Lower lobe of right lung (tissue), 2 donors: ENCODE results near the gene EIF3L. TPM values are rescaled to one million over a fixed set of nuclear protein-coding genes. Genes with fewer than 3 reads are reported as not detected.

ENCODE experiments used
- ATAC-seq, 2 donors: fragments of 200-7000 bp; cut with Tn5 transposase; one replicate each; pipeline ENCODE4 v1.9.1; 2020 to 2022; ENCODE audit warnings: mild to moderate bottlenecking in 2 of 2, moderate library complexity in 2 of 2
- DNase-seq: peaks from one replicate; pipeline ENCODE4 v3.0.0-alpha.2; 2020
- H3K27ac ChIP-seq: fragments of 200-600 bp; one replicate; pipeline ENCODE4 v1.8.0; 2022
- H3K27me3 ChIP-seq: fragments of 200-600 bp; one replicate; pipeline ENCODE4 v1.8.0; 2022; ENCODE audit warnings: low read depth
- H3K36me3 ChIP-seq: fragments of 200-600 bp; one replicate; pipeline ENCODE4 v1.8.0; 2022; ENCODE audit warnings: mild to moderate bottlenecking
- H3K4me1 ChIP-seq: fragments of 200-600 bp; one replicate; pipeline ENCODE4 v1.8.0; 2022
- H3K4me3 ChIP-seq: fragments of 200-600 bp; one replicate; pipeline ENCODE4 v1.8.0; 2022; ENCODE audit warnings: mild to moderate bottlenecking
- H3K9me3 ChIP-seq: fragments of 200-600 bp; one replicate; pipeline ENCODE4 v1.8.0; 2022
- CTCF ChIP-seq: fragments of 200-600 bp; IDR thresholded peaks from one replicate; pipeline ENCODE4 v1.8.0; 2022; ENCODE audit warnings: antibody characterized with exemption, mild to moderate bottlenecking
- intact Hi-C: fragments of 100-400 bp; cut with DNase I; formaldehyde crosslinking; loops from one replicate; pipeline ENCODE4 v1.11.0; 2022
- total RNA-seq: library from RNA; stranded (reverse); fragmentation: NEBNext Ultra II Directional; extraction: Animal tissue kit (Norgen Biotek cat#: 25700); gene quantifications from one replicate; pipeline ENCODE4 v1.2.1, GENCODE V29; 2021
- donor health status: DM: no; HTN: yes; CAD: no; lungs with severe emphysema.

The EIF3L gene
- total RNA-seq, 1 donor from 2014 or later = 385 TPM

DNA sequence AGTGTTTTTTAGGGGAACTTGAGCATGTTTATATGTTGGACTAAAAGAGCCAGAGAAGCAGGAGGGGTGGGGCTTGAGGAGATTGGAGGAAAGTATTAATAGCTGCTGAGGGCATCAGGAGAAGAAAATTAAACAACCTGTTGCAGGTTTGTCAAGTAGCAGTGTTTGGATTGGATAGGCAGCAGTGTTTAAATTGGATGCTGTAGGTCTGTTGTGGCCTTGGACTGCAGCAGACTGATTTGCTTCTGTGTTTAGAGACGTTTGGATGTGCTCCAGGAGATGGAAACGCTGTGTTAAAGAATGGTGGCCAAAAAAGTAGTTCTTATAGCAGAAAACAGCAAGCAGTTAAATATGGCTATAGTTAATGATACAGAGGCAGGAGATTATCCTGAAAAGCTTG, 5.7 kb downstream of the EIF3L start:
- H3K9me3 ChIP-seq = no peaks in the 10 kb centered on the region
- DNase-seq (no peak), ATAC-seq (no peak)
- H3K36me3 ChIP-seq = peaks cover 94% of the 10 kb centered on the region
- TF ChIP-seq CTCF = no peak
- no peak overlapping the region for H3K4me3 ChIP-seq
- H3K27ac ChIP-seq = no peak overlapping the region
- intact Hi-C loops = no loop called here
- H3K4me1 ChIP-seq = peaks cover 17% of the 10 kb centered on the region
- no peaks in the 10 kb centered on the region for H3K27me3 ChIP-seq

DNA sequence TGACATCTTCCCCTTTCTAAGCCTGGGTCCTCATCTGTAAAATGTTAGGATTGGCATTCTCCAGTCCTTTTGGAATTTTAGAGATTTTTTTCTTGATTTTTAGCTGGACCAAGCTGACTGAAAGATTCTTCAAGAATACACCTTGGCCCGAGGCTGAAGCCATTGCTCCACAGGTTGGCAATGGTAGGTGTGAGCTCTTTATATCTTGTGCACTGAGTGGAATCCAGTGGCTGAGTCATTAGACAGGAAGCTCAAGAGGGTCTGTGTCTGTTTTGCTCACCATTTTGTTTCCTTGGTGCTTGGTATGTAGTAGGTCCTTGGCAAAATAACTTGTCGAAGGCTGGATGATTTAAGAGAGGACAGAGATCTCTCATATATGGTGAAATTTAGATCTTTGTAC, 6.2 kb downstream of the EIF3L start:
- Histone ChIP-seq H3K27ac (no peak overlapping the region), H3K27me3 (no peaks in the 10 kb centered on the region), H3K36me3 (peaks cover 99% of the 10 kb centered on the region), H3K4me1 (peaks cover 17% of the 10 kb centered on the region), H3K9me3 (no peaks in the 10 kb centered on the region), H3K4me3 (no peak overlapping the region)
- intact Hi-C loops = no loop called here
- TF ChIP-seq CTCF = no peak
- DNase-seq (no peak), ATAC-seq (peak; percentile 45 to 79)

GRCh38 chr22:37860796-37861421, 11.7 kb downstream of the EIF3L start:
- H3K36me3 ChIP-seq = peaks cover 100% of the 10 kb centered on the region

DNA sequence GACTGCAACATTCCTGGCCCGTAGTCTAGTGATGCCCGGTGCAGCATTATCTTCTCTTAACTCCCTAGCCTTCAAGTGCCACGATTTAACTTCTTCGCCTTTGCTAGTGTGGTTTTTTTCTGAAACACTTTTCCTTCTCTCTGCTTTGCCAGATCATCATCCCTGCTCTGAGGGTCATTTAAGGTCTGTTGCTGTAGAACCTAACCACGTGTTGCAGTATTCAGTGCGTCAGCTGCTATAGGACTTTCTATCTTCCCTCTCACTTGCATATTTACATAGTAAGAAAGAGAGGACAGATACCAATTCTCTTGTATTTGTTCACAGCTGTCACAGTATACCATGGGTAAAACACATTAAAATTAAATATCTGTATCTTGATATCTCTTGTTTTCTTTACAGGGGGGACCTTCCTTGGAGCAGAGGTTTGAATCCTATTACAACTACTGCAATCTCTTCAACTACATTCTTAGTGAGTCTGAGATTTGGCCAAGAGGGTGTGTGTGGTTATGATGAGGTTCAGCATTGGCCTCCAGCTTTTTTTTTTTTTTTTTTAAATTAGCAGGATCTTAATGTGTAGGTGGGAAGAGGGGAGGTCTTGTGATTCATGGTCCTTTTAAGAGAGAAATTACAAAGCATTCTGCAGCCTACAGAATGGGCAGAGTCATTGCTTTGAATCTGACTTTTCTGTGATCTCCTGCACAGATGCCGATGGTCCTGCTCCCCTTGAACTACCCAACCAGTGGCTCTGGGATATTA, 13.5 kb downstream of the EIF3L start:
- ATAC-seq (no peak), DNase-seq (no peak)
- intact Hi-C loops = loop anchor here (10.0 kb wide), 1 partner anchor 48 kb away; no protein-coding TSS in a partner anchor
- H3K27ac ChIP-seq = no peak overlapping the region
- no peaks in the 10 kb centered on the region for H3K9me3 ChIP-seq
- TF ChIP-seq CTCF = no peak
- peaks cover 99% of the 10 kb centered on the region for H3K36me3 ChIP-seq
- H3K4me3 ChIP-seq = no peak overlapping the region
- H3K27me3 ChIP-seq = no peaks in the 10 kb centered on the region
- peaks cover 23% of the 10 kb centered on the region for H3K4me1 ChIP-seq

More at GRCh38 chr22:37860796-37861421, 11.7 kb downstream of the EIF3L start:
- H3K9me3 ChIP-seq = no peaks in the 10 kb centered on the region
- H3K27ac ChIP-seq = peak overlapping the region; percentile 14
- no peaks in the 10 kb centered on the region for H3K27me3 ChIP-seq
- ATAC-seq = peak; percentile 87 to 88
- intact Hi-C loops = loop anchor here (10.0 kb wide), 1 partner anchor 46 kb away; no protein-coding TSS in a partner anchor
- TF ChIP-seq CTCF = no peak
- no peak overlapping the region for H3K4me3 ChIP-seq
- no peak for DNase-seq
- H3K4me1 ChIP-seq = peaks cover 23% of the 10 kb centered on the region

DNA sequence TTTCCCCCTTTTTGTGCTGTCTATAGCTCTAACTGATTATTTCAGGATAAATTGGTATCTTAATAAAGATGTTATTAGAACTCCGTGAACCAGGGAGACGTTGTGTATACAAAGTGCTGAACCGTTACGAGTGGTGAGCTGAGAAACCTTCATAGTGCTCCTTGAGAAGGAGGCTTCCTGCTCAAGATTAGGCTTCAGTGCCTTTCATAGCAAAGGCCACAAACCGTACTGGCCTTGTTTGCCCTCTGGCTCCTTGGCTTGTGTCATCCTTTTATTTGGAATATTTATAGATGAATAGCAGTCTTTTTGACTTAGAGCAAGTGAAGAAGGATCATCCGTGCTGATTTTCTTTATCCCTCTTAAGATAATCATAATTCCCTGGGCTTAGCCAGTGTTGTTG, 16.3 kb downstream of the EIF3L start:
- Histone ChIP-seq H3K27ac (no peak overlapping the region), H3K27me3 (no peaks in the 10 kb centered on the region), H3K9me3 (no peaks in the 10 kb centered on the region), H3K36me3 (peaks cover 98% of the 10 kb centered on the region), H3K4me1 (peaks cover 13% of the 10 kb centered on the region), H3K4me3 (no peak overlapping the region)
- no peak for TF ChIP-seq CTCF
- ATAC-seq = no peak
- DNase-seq = no peak
- intact Hi-C loops = loop anchor here (10.0 kb wide), 1 partner anchor 51 kb away; no protein-coding TSS in a partner anchor
